ENCODE measurements around the gene PI4K2A.
A peak's percentile ranks its signal among the peaks of the same experiment; 100 is the strongest.

Gene PI4K2A

DNA sequence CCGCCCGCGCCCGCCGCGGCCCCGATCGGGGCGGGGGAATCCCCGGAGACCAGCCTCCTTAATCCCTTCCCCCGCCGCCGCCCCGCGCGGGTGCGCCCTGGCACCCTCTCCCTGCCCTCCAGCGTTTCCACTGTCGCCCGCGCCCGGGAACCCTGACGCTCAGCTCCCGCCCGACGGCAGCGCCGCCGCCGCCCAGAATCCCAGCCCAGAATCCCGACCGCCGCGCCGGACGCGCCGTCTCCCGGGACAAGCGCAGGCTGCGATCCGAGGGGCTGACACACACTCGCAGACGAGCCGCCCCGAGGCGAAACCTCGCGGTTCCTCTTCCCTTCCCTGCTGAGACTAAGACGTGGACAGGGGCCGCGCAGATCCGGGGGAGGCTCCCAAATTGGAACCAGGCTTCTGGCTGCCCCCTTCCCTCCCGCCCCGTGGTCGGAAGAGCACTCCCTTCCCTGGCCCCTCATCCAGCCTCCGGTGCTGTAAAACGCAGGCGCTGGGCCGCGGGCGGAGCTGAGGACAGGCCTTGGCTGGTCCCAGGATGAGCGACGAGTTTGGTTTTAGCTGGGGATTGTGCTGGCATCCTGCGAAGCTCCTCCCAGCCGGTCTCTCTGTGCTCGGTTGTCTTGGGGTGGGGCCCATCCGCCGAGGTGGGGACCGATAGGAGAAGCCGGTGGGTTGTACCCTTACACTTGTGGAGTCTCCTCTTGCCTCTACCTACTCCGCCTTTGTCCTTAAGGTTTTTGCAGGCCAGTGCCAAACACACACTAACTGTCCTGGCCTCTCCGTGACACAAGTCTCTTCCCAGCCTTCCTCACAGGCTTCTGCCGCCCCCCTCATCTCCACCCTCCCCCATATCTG, 74.2 kb downstream of the PI4K2A start:
- TF ChIP-seq ZNF274 (IDR thresholded peaks at IDR 0.05; ENCODE audit: low read depth, low read length), result no peak
- peak overlapping the region; percentile 53; the same call in 1 of the 2 replicates for H3K4me3 ChIP-seq (ENCODE audit: low read length)

DNA sequence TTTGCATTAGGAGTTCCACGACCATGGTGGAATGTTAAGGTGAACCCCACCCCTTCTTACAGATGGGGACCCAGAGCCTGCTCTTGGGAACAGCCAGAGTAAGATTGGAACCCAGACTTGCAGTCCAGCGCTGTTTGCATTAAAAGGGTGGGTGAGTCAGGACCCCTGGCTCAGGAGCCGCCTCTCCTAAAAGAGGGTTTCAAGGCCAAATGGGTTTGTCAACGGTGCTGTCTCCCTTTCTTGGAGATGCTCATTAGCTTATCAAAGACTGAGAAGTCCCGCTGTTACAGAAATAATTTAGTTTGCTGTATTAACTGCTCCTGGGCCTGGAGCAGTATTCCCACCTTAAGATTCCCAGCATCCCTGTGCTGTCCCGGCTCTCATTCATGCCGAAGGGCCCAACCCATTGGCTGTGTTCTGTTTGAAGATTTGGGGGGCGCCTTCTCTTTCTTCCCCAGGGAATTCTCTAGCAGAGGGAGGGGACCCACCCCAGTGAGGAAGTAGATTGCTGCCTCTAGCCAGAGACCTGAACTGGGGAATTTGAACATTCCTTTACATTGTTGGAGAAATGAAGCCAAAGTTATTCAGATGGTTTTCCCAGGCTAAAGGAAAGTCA, 74.9 kb downstream of the PI4K2A start:
- no peak overlapping the region for H3K4me3 ChIP-seq (ENCODE audit: low read length)
- TF ChIP-seq ZNF274 (IDR thresholded peaks at IDR 0.05; ENCODE audit: low read depth, low read length), result no peak

DNA sequence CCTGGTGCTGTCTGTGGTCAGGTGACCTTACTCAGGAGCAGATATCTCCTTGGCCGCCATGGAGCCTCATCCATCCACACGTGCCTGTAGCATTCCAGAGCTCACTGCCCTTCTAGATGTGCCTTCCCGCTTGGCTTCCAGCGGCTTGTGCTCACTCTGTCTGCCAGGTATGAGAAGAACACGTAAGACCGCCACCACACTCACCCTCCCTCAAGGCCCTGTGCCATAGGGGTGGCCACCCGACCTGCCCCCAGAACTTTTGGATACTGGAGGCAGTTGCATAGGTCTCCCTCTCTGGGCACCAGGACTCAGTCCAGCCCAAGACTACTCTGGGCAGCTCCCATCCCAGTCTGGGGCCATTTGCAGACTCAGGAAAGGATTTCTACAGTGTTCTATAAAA, 77.2 kb downstream of the PI4K2A start:
- H3K4me3 ChIP-seq (ENCODE audit: low read length), result no peak overlapping the region
- TF ChIP-seq ZNF274 (IDR thresholded peaks at IDR 0.05; ENCODE audit: low read depth, low read length), result no peak

- TF ChIP-seq ZNF274 (IDR thresholded peaks at IDR 0.05; ENCODE audit: low read depth, low read length), result no peak
- H3K4me3 ChIP-seq (ENCODE audit: low read length), result no peak overlapping the region
These were observed 77.7 kb downstream of the PI4K2A start for GRCh38 chr10:97718178-97718577.

GRCh38 chr10:97718659-97719142, 78.2 kb downstream of the PI4K2A start:
- no peak for TF ChIP-seq ZNF274 (IDR thresholded peaks at IDR 0.05; ENCODE audit: low read depth, low read length)
- H3K4me3 ChIP-seq (ENCODE audit: low read length), result no peak overlapping the region

GRCh38 chr10:97719602-97720001, 79.1 kb downstream of the PI4K2A start:
- H3K4me3 ChIP-seq (ENCODE audit: low read length), result no peak overlapping the region
- TF ChIP-seq ZNF274 (IDR thresholded peaks at IDR 0.05; ENCODE audit: low read depth, low read length), result no peak

DNA sequence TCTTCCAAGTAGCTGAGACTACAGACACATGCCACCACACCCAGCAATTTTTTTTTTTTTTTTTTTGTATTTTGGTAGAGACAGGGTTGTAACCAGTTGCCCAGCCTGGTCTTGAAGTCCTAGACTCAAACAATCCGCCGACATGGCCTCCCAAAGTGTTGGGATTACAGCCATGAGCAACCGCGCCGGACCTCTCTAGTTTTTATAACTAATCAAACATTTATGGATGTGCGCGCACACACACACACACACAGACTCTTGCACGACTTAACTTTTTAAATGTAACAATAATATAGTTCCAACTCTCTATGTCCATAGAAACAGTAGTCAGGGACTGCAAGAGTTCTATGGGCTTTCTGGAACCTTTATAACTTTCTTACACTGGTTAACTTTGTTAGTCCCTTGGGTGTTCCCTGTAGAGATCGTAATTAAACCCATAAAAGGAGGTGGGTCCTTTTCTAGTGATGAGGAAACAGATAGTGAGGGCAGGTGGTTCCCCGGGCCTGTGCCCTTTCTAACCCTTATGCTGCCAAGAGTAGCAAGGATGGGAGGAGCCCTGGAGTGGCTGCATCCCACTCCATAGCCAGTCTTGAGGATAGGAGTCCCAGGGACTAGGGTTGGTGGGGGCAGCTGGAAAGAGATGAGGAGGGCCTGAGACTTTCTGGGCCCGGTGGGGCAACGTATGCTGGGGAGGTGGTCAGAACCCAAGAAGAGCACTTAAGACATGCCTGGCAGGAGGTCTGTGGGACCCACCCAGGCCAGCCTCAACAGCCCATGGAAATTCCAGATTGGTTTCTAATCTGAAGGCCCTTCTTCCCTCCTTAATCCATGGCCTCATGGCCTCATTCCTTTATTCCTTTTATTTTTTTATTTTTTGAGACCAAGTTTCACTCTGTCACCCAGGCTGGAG, 81.7 kb downstream of the PI4K2A start:
- no peak for TF ChIP-seq ZNF274 (IDR thresholded peaks at IDR 0.05; ENCODE audit: low read depth, low read length)
- no peak overlapping the region for H3K4me3 ChIP-seq (ENCODE audit: low read length)

DNA sequence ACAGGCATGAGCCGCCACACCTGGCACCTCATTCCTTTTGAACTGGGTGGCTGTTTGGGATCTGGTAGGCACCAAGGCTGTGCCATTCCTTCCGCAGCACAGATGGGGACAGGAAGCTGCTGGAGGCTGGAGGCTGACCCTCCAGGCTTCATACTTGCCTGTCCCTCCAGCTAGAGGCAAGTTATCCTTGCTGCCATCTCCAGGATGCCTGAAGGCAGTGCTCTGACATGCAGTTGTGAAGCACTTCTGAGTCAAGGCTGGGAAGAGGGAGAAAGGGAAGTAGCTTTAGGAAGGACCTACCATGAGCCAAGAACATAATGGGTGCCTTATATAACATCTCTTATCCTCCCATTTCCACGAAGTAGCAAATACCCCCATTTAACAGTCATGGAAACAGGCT, 82.5 kb downstream of the PI4K2A start:
- TF ChIP-seq ZNF274 (IDR thresholded peaks at IDR 0.05; ENCODE audit: low read depth, low read length), result no peak
- no peak overlapping the region for H3K4me3 ChIP-seq (ENCODE audit: low read length)

GRCh38 chr10:97724341-97724941, 84.0 kb downstream of the PI4K2A start:
- no peak for TF ChIP-seq ZNF274 (IDR thresholded peaks at IDR 0.05; ENCODE audit: low read depth, low read length)
- H3K4me3 ChIP-seq (ENCODE audit: low read length), result no peak overlapping the region
